Limb (tissue), 2 donors: Measurements from ENCODE around the gene RRAS.
A peak's percentile ranks its signal among the peaks of the same experiment; 100 is the strongest.

Experiments
- DNase-seq, 2 donors: peaks; one replicate each; pipeline ENCODE4 v3.0.0-alpha.2; 2016; ENCODE audit errors: extremely low spot score in 2 of 2

Gene RRAS

DNA sequence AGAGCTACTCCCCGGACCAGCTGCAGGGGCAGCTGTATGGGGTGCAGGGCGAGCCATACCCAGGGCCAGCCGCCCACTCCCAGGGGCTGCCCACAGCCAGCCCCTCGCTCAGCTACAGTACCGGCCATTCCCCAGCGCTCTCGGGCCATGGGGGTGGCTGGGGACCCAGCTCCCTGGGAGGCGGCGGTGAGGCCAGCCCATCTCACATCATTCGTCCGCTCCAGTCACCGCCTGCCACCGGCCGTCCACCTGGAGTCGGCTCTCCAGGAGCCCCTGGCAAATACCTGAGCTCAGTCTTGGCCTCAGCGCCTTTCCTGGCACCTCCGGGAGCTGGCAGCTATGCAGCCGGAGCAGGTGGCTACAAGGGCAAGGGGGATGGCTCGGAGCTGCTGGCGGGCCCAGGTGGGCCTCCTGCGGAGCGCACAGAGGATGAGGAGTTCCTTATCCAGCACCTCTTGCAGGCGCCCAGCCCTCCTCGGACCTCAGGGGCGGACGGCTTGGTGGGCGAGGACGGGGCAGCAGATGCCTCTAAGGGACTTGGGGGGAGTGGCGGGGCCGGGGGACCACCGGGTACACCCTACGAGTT, 44.0 kb downstream of the RRAS start:
- DNase-seq = no peak

DNA sequence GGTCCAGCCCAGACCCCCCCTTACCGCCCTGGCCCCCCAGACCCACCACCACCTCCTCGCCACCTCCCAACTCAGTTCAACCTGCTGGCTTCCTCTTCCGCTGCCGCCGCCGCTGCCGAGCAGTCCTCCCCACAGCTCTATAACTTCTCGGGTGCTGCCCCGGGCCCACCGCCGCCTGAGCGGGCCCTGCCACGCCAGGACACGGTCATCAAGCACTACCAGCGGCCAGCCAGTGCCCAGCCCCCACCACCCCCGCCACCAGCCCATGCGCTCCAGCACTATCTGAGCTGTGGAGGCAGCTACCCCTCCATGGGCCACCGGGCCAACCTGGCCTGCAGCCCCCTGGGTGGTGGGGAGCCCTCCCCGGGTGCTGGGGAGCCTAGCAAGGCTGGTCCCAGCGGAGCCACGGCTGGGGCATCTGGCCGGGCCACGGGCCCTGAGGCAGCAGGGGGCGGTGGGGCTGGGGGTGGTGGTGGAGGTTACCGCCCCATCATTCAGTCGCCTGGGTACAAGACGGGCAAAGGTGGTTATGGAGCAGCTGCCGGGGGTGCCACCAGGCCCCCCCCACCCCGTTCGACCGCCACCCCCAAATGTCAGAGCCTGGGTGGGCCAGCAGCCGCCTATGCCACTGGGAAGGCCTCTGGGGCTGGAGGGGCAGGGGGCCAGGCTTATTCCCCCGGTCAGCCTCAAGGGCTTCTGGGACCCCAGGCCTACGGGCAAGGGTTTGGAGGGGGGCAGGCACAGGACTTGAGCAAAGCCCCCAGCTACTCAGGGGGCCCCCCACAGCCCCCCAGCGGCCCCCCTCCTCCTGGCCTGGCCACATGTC, 44.7 kb downstream of the RRAS start:
- no peak for DNase-seq

DNA sequence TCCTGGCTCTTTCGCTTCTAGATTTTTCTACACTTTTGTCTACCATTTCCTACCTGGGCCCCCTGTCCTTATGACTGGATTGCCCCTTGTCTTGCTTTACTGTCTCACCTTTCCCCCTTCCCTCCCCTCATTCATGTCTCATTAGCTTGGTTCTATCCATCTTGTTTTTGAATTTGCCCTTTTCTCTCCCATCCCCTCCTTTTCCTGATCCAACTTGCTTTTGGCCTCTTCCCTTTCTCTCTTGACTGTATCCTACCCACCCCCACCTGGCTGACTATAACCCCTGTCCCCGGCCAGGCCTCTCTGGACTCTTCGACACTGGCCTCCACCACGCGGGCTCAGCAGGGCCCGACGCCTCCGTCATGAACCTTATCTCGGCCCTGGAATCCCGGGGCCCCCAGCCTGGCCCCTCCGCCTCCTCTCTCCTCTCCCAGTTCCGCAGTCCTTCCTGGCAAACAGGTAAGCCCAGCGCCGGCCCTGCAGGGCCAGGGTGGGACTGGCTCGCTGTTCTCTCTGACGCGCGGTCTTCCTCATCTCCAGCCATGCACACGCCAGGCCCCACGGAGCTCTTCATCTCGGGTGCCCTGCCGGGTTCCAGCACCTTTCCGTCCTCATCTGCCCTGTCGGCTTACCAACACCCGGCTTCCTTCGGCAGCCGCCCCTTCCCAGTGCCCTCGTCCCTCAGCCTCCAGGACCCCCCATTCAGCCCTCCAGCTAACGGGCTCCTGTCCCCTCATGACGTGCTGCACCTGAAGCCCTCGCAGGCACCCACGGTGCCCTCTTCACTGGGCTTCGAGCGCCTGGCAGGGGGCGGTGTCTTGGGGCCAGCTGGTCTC, 45.6 kb downstream of the RRAS start:
- no peak for DNase-seq

DNA sequence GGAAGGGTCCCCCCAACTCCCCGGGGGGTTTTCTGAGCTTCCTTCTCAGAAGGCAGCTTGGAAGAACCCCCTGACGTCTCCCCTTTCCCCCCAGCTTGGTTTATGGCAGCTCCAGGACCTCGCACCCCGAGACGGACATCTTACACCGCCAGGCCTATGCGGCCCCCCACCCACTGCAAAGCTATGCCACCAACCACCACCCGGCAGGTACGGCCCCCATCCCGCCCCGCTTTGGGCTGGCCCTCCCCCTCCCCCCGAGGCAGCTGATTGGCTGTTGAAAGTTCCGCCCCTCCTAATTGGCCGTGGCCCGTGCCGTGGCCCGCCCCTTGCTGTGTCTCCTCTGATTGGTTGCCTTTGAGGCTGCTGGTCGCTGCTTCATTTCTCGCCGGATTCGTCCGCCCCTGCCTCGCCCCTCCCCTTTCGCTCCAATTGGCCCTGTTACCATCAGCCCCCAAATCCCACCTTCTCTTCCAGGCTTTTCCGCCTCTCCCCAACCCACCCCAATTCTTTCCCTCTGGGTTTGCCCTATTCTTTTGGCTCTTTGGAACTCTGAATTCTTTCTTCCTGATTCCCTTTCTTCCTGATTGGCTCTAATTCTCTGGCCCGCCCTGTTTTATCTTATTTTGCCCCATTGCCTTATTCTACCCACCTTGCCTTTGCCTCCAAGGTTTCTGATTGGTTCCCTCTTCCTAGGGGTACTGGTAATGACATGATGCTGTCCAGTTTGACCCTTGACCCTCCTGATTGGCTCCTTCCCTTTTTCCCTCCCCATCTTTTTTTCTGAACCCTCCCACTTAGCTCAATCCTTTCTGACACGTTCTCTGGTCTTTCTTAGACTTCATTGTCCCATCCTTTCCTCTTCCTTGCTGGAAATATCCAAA, 46.5 kb downstream of the RRAS start:
- peak; percentile 94 to 95 for DNase-seq

GRCh38 chr19:49592486-49593232, 47.3 kb downstream of the RRAS start:
- peak in 1 of 2 donors; percentile 43 for DNase-seq

GRCh38 chr19:49591731-49592485, 48.0 kb downstream of the RRAS start:
- DNase-seq = peak; percentile 37 to 71

DNA sequence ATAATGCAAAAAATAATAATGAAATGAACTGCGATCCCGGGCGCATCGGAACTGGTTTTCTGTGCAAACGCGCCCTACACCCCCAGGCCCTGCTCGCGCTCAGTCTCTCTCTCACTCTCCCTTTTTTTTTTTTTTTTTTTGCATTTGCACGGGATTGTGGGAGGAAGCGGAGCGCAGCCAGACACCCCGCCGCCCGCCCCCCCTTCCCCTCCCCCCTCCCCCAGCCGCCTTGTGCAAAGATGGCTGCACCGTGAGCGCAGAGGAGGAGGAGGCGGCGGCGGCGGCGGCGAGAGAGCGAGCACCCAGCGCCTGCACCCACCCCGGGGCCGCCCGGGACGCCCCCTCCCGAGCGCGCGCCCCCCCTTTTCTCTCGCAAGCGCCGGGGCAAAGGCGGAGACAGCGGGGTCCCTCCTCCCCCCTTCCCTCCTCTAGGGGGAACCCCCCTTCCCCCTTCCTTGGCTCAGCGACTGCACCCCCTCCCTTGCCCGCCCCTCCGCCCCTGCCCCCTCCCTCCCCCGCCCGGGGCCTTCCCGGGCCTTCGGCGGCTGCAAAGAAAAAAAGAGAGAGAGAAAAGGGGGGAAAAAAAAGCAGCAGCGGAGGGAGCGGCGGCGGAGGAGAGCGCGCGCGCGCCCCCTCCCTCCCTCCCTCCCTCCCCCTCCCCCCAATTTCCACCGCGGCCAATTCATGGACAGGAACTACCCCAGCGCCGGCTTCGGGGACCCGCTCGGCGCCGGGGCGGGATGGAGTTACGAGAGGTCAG, 48.8 kb downstream of the RRAS start, which contains the start of gene PRR12:
PRR12 (plus strand) TSS at position 212 of the 760 bp plus-strand sequence; CDS start at position 685, 473 bp downstream.
- peak; percentile 73 to 90 for DNase-seq

GRCh38 chr19:49590071-49590970, 49.6 kb downstream of the RRAS start:
- peak; percentile 94 to 95 for DNase-seq

DNA sequence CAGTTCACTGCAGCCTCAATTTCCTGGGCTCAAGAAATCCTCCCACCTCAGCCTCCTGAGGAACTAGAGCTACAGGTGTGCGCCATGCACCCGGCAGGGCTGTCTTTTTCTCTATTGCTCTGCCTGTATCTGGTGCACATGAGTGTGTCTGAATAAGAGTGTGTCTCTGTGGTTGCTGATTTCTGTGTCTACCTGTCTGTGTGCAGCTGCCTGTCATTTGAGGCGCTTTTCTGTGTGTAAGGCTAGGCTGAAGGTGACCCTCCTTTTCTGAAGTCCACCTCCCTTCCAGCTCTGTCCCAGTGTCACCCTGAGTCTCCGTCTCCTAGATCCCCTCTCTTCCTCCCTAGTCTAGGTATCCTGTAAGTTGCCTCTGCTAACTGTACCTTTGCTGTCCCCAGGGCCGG, 50.4 kb downstream of the RRAS start:
- no peak for DNase-seq

GRCh38 chr19:49588365-49589122, 51.4 kb downstream of the RRAS start:
- DNase-seq = no peak

DNA sequence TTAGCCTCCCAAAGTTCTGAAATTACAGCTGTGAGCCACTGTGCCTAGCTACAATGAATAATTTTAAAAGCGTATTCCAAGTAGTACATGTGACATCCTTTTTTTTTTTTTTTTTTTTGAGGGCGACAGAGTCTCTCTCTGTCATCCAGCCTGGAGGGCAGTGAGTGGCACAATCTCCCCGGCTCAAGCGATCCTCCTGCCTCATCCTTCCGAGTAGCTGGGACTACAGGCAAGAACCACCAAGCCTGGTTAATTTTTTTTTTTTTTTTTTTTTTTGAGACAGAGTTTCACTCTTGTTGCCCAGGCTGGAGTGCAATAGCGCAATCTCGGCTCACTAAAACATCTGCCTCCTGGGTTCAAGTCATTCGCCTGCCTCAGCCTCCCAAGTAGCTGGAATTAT, 52.7 kb downstream of the RRAS start:
- no peak for DNase-seq
